T-helper 2 cell (primary cell): ENCODE data around the gene RPN1.
A peak's percentile ranks its signal among the peaks of the same experiment; 100 is the strongest.

Experiments used
- DNase-seq, 5 experiments: peaks; one replicate each; pipeline versions ENCODE4 v3.0.0 to v3.0.0-alpha.2; 2012 to 2022

Gene RPN1

DNA sequence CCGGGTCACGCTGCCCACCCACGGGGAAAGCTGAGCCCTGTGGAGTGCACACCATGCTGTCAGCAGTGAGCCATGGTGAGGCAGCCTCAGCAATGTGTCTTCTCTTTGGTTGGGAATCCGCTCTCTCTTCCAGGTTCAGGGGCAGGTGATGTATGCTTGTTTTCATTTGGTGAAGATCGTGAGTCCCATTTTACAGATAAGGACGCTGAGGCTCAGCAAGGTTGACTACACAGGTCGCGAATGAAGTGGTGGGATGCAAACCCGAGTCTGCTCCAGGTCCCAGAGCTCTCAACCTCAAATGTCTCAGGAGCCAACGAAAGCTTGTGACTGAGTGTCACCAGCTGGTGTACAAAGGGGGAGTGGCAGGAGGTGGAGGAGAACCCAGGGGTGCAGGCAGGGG, 74.3 kb downstream of the RPN1 start:
- no peak for DNase-seq

DNA sequence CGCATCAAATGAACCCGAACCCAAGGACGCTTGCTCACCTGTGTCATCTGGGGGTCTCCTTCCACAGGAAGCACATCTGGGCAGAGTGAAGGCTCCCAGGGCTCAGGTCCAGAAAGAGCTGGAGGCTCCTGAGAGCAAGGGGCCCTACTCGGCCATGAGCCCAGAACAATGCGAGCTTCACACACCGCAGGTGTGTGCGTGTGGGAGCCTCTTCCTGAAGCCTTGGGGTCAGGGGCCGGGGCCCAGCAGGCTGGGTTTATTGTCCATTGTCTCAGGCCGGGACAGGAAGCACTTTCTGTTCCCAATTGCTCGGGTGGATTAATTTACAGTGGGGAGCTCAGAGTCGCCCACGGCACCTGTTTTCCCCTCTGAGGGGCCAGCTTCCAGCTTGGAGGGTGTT, 74.8 kb downstream of the RPN1 start:
- DNase-seq, result no peak

DNA sequence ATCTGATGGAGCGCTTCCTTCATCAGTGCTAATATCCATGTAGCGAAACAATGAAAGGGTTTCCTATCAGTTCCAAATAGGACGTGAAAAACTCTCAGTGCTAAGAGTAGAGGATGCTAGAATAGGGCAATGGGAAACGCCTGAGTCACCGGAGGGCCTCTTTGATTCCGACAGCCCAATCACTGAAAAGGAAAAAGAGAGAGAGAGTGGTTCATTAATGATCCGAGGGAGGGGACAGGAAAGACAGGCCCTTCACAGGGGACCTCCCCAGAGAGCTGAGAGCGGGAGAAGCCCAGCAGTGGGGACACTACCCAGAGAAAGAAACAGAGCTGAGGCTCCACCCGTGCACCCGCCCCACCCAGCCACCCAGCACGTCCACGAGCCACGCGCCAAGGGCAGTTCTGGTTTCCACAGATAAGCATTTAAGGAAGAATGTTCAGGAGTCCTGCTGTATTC, 76.9 kb downstream of the RPN1 start:
- DNase-seq, result no peak

DNA sequence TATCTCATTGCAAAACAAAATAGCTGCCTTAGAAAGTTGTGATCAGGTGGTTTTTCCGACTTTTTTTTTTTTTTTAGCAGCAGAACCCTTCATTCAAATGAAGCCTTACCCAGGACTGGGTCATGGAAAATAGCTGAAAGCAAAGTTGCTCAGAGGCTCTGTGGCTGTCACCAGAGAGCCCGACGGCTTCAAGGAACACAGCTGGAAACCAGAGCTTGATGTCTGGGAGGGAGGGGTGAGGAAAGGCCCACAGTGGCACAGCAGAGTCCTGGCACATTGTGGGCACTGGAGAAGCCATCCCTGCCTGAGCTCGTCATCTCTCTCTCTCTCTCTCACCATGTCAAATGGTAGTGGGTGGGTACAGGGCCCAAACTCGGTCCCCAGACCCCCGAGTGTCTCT, 77.5 kb downstream of the RPN1 start:
- no peak for DNase-seq

GRCh38 chr3:128572644-128573105, 77.9 kb downstream of the RPN1 start:
- peak in 3 of 5 experiments; percentile 6 to 66 (median 35) for DNase-seq

DNA sequence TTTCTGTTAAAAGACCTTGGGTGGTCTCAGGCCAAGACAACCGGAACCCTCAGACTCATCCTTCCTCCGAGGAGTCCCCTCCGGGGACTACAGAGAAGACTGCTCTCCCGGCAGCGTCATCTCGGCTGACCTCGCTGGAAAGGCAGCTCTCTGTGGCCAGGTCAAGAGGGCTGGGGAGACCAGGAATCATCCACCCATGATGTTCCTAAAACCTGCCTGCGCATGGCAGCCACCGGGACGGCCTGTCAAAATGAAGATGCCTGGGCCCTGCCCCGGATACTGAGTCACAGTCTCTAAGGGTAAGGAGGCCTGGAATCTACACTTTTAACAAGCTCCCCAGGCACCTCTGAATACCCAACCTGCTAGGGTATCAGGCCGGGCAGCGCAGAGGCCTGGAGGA, 78.6 kb downstream of the RPN1 start:
- no peak for DNase-seq
